Measurements from ENCODE around the gene RAB27B.
"Not testable (repeated sequence)": the region's sequence is repeated elsewhere in the genome, so short reads cannot be mapped to it uniquely, and the experiment has no call there.

RAB27B gene

DNA sequence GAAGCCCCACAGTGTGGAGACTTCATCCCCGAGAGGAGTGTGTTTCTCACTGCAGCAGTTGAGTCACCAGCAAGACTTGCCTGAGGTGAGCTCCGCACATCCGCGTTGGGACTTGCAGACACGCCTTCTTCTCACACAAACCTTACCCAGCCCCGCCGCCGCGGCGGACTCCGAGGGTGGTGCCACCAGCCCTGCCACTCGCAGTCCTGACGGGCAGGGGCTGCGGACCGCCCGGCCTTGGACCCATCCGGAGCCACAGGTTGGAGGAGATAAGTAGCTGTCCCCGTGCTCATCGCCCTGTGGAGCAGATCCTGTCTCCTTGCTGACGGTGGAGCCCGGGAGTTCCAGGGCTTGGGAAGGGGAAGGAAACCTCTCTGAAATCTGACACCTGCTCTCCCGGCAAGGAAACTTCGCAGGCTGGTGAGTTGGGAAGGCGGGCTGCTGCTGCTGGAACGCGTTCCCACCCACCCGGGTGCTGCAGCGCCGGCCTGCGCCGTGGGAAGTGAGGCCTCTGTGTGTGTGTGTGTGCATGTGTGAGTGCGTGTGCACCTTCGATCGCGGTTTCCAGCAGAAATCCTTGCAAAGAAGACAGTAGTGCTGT is at the start of gene RAB27B:
Gene RAB27B, plus strand, starts transcription at position 197 of the 601 bp plus-strand sequence. CDS start 49,109 bp downstream, outside the sequence.
- DNase-seq (ENCODE audit: low spot score): peak; percentile 76

GRCh38 chr18:54780285-54780861 is 47.9 kb upstream of the RAB27B start:
- DNase-seq (ENCODE audit: low spot score): no peak

DNA sequence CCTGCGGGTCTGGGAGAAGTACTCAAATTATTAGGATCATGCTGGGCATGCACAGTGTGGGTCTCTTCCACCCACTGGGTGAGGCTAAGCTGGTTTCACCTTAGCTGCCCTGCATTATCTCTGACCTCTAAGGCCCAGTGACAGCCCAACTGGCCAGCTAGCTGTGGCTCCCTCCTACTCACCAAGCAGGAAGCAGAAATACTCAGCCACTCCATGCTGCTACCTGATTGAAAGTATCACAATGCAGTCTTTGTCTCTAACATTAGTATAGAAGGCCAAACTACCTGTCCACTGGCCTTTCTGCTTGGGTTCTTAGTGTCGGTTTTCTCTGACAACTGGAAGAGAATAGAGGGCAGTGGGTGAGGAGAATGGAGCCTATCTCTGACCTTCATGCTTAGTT is 47.3 kb upstream of the RAB27B start:
- no peak for DNase-seq (ENCODE audit: low spot score)

DNA sequence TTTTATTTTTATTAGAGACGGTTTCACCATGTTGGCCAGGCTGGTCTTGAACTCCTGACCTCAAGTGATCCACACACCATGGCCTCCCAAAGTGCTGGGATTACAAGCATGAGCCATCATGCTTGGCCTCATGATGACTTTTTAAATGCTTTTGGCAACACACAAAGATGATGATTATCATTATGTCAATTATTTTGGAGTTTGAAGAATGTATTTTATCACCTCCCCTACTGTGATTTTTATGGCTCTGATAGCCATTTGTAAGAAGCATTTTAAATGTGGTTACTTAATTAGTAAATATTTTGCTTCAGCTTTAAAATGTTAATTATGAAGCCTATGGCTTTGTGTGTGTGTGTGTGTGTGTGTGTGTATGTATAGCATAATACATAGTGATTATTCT is 45.1 kb upstream of the RAB27B start:
- no peak for DNase-seq (ENCODE audit: low spot score)

DNA sequence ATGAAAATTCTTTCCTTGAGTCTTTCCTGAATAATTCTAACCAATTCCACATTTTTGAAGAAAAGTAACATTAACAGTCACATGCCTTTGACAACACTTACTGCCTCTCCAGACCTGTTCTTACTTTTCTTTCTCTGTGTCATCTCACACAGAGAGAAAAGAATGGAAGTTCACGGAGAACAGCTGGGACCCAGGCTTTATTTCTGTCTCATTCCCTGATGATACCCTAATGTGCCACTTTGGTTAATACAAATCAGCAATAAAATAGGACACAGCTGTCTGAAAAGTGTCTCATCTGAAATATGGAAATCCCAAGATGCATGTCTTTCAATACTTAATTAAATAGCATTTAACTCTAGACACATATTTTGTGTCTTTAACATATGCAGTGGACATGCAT is 42.1 kb upstream of the RAB27B start:
- no peak for DNase-seq (ENCODE audit: low spot score)

DNA sequence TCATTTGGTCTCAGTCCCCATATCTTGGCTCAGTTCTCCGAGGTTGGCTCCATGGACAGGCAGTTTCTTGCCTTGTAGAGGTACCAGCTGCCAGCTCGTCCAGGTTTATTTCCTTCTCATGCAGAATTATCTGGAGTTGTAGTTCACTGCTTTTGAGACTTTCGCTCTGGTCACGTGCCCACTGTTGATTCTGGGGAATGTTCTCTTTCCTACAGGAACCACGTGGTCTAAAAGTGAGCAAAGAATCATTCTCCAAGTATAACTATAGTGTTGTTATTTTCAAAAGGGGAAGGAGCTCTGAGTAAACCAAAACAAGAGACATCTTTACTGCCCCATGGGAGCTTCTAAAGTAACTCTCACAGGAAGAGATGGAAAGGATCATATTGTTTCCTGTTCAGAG is 41.2 kb upstream of the RAB27B start:
- no peak for DNase-seq (ENCODE audit: low spot score)

DNA sequence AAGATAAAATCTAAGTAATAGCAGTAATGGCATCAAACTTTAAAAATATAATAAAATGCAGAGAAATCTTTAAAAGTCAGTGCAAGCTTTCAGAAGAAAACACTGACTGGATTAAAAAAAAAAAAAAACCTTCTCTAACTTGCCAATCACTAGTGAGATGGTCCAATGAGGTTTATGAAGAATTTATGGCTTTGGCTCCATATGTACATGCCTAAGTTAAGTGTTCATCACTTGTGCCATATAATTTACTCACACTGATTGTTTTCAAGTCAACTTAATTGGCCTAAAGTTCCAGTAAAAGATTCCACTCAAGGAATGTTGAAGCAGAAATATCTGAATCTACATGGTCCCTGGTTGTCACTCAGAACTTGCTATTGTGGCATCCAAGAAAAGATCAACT is 40.7 kb upstream of the RAB27B start:
- DNase-seq (ENCODE audit: low spot score): peak; percentile 38

- DNase-seq (ENCODE audit: low spot score): no peak
Observed at GRCh38 chr18:54790109-54790508, 38.2 kb upstream of the RAB27B start.

GRCh38 chr18:54791657-54792056 is 36.6 kb upstream of the RAB27B start:
- DNase-seq (ENCODE audit: low spot score): no peak

- DNase-seq (ENCODE audit: low spot score): no peak
Observed at GRCh38 chr18:54792079-54792478, 36.2 kb upstream of the RAB27B start.

GRCh38 chr18:54794823-54795222 is 33.5 kb upstream of the RAB27B start:
- DNase-seq (ENCODE audit: low spot score): no peak

- DNase-seq (ENCODE audit: low spot score): no peak
Observed at GRCh38 chr18:54798186-54798585, 30.1 kb upstream of the RAB27B start.

GRCh38 chr18:54801374-54801773 is 26.9 kb upstream of the RAB27B start:
- no peak for DNase-seq (ENCODE audit: low spot score)

DNA sequence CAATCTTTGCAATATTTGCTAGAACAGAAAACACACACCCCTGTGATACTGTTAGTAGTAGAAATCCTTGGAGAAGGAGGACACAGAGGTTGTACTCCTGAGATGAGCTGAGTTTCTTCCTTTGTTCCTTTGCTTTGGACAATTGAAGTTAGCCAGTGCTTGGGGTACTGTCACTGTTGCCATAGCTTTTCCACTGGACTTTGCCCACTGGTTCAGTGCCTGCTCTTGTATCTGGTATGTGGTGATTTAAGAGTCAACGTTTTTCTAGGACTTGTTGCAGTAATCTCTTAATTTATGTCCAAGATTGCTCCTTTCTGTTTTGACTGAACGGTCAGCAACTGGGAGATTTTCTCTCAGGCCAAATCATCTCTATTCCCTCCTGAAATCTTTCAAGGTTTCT is 26.1 kb upstream of the RAB27B start:
- no peak for DNase-seq (ENCODE audit: low spot score)

DNA sequence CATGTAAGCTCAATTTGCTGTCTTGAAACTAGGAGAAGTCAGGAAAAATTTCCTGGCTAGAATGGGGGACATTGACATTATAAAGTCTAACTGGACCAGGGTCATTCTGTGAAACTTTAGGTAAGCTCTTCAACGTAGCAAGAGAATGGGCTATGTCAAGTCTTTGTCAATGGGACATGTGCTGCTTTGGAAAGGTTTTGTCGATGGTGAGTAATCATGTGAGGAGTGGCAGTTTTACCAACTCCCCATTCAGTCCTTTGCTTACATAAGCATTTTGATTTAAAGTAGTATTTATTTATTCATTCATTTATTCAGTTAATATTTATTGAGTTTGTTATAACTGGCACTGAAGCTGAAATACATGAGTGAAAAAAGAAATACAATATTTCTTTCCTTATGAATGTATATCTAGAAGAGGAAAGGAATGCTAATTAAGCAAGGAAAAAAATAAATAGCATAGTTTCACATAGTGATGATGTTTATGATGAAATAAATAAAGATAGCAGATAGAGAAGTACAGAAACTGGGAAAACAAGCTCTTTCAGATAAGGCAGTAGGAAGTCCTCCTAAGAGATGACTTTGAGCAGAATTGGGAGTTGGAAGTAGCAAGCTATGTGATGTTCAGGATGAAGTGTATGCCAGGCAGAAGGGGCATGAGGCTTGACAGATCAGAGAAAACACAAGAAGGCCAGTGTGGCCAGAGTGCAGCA is 25.4 kb upstream of the RAB27B start:
- no peak for DNase-seq (ENCODE audit: low spot score)

DNA sequence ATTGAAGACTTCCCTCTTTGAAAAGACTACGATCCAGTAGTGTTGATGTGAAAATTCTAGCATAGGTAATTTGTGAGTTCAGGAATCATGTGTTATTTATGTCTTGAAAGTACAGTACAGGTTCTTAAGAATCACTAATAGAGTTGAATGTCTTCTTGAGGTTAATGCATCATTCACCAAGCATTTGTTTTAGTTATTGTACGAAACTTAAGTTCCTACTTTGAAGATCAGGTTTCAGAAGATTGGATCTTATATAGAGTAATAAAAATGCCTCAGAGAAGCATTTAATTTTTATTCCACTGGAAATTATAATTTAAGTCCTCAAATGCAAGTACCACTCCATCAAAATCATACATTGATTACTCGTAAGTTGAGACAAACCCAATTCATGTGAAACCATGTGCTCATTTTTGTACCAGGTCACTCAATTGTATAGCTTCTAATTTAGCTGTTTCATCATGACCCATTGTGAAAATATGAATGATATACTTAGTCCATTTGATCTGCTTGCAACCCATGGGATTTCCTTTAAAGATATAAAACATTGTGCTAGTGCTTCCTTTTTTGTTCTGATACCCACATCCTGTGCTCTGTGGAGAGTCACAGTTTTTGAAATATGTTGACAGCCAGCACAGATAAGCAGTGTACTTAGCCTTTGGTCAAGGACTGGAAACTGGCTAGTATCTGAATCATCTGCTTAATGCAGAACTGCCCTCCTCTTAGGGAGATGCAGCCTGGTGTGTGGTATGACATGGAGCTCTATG is 22.5 kb upstream of the RAB27B start:
- DNase-seq (ENCODE audit: low spot score): peak; percentile 37

GRCh38 chr18:54806526-54806925 is 21.8 kb upstream of the RAB27B start:
- no peak for DNase-seq (ENCODE audit: low spot score)

GRCh38 chr18:54807303-54807702 is 21.0 kb upstream of the RAB27B start:
- DNase-seq (ENCODE audit: low spot score): no peak

DNA sequence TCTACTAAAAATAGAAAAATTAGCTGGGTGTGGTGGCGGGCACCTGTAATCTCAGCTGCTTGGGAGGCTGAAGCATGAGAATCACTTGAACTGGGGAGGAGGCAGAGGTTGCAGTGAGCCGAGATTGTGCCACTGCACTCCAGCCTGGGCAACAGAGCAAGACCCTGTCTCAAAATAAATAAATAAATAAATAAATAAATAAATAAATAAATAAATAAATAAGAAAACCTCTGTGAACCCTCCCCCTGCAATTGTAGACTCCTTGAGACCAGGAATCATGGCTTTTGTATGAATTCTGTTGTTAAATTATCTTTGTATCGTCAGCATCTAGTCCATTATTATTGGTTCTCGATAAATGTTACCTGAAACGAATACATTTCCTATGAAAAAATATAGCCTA is 17.6 kb upstream of the RAB27B start:
- not testable (repeated sequence) for DNase-seq (ENCODE audit: low spot score)

DNA sequence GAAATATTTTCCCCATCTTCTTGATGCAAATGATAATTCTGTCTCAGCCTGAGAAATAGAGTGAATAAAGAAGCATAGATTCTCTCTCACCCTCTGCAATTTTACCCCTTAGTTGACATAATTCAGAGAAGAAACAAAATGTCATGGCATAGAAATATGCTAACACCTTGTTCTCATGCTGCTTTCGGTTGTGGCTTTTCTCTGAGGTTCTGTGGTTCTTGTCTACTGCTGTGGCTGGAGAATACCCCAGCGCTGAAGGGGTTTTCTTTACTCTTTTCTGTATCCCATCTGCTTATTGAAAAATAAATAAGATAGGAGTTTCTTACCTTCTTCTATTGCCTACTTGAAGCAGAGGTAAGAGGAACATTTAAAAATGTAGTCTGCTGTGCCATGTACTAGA is 15.4 kb upstream of the RAB27B start:
- no peak for DNase-seq (ENCODE audit: low spot score)

DNA sequence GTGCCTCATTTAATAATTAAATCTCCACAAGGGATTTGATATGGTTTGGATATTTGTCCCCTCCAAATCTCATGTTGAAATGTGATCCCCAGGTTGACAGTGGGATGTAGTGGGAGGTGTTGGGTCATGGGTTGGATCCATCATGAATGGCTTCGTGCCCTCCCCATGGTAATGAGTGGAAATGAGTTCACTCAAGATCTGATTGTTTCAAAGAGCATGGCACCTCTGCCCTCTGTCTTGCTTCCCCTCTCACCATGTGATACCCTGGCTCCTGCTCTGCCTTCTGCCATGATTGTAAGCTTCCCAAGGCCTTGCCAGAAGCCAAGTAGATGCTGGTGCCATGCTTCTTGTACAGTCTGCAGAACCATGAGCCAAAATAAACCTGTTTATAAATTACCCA is 15.0 kb upstream of the RAB27B start:
- no peak for DNase-seq (ENCODE audit: low spot score)

DNA sequence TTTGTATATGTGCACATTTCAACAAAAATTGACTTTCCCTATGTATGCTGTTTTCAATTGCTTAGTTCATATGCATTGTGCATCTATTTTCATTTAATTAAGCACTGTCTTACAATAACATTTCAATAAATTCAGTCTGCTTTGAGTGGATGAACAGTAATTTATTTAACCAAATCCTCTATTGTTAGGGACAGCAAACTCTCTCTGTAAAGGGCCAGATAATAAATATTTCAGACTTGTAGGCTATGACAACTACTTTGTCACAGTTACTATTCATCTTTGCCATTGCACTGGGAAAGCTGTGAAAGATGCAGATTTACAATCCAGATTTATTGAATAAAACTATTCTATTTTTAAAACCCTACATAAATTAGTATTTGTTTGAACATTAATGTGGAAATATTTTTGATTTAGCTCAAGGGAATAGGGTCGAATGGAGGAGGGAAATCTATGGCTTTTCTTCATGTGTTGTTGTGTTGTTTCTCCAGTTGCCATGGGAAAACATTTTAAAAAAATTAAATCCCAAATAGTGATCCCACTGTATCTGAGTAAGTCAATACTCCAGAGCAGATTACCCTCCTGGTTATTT is 14.2 kb upstream of the RAB27B start:
- no peak for DNase-seq (ENCODE audit: low spot score)

DNA sequence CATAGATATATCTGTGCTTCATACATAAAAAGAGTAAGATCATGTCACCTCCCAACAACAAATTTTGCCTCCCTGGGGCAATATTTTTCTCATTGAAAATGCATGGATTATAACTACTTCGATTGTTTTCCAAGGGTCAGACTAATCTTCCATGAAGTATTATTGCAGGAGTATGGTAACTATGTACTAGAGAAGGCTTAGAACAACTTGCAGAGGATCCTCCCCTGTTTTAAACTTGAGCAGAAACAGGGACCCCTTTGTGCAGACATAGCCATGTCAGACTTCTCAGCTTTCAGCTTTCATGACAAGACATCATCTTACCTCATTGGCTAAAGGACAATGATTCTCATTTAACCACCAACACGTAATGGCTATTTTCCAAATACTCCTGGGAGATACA is 13.2 kb upstream of the RAB27B start:
- no peak for DNase-seq (ENCODE audit: low spot score)

All from AG20443 (cell line).